GDM1 (cell line): ENCODE results near the gene BTG3.

Experiments
- DNase-seq: peaks from one replicate; lab custom pipeline; 2025; lab: John Stamatoyannopoulos, UW

BTG3 gene

DNA sequence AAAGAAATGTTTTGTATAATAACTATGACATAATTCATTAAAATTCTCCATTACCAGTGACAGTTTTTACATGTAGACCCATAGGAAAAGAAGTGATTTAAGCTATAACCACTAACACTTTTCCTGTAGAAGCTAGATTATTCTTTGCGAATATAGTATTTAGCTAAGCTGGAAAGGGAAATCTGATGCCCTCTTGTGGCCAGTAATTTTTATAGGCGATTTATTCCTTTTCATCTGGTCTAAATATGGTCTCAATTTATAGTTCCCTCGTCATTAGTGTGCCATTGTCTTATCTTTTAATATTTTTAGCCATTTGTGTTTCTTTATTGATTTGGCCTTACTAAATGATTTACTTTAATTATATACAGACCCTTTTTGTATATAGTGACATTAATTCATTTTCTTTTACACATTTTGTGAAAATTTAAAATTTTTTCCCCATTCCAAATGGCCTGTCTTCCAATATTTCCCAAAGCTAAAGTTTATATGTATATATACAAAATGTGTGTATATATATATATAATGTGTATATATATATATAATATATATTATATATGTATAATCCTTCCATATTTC lies 26.7 kb downstream of the BTG3 start:
- peak; percentile 0 for DNase-seq

DNA sequence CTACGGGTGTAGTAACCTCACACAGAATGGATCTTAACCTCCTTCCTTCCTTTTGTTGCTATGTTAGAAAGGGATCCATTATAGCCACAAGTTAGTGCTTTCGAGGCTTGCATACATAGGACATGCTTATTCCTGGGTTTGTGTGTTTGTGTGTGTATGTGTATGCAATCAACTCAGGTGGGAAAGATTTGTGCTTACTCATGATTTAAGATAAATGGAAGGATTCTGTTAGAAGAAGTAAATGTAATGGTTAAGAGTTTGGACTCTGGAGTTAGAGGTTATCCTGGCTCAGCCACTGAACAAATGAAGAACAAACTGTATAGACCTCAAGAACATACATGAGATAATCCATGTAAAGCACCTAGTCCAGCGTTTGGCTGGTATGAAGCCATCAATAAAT lies 28.8 kb downstream of the BTG3 start:
- DNase-seq: no peak

DNA sequence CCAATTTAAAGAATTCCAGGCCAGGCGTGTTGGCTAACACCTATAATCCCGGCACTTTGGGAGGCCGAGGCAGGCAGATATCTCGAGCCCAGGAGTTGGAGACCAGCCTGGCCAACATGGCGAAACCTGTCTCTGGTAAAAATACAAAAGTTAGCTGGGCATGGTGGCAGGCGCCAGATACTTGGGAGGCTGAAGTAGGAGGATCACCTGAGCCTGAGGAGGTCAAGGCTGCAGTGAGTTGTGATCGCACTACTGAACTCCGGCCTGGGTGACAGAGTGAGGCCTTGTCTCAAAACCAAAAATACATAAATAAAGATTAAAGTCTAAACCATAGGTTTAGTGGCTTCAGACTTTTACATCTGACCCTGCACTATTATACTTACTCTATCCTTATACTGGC lies 32.4 kb downstream of the BTG3 start:
- DNase-seq: no peak

DNA sequence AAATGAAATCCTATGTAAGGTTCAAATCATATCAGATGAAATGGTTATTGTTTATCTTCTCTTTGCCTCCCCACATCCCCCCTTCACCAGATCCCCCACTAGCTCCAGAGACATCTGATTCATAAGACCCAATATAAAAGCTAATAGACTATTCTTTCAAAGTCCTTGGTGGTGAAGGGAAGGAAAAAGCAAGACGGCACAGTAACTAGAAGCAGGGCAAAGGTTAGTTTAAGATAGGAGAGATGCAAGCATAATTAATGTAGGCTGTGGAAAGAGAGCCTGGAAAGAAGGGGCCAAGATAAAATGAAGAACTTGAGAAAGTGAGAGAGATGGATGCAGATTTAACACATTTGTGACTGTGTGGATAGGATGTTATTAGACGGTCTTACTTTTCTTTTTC lies 33.8 kb downstream of the BTG3 start:
- no peak for DNase-seq

DNA sequence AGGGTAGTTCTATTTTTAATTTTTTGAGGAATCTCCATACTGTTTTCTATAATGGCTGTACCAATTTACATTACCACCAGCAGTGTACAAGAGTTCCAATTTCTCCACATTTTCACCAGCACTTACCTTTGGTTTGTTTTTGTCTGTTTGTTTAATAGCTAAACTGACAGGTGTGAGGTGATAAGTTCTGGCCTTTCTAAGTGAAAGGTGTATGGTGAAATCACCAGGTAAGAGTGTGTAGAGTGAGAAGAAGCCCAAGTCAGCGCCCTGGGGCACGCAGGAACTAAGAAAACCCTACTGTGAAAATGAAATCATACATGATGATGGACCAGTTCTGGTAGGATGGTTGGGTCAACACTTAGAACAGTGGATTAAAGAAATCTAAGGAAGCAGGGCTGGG lies 34.5 kb downstream of the BTG3 start:
- DNase-seq: no peak

DNA sequence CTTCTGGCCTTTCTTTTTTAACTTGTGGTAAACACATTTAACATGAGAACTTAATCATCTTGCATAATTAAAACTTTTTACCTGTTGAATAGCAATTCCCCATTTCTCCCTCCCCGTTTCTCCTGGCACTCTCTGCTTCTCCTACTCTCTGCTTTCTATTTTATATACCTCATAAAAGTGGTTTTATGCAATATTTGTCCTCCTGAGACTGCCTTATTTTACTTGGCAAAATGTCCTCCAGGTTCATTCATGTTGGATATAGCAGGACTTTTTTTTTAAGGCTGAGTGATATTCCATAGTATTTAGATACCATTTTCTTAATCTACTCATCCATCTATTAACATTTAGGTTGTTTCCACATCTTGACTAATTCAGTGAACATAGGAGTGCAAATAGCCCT lies 35.0 kb downstream of the BTG3 start:
- DNase-seq: no peak

DNA sequence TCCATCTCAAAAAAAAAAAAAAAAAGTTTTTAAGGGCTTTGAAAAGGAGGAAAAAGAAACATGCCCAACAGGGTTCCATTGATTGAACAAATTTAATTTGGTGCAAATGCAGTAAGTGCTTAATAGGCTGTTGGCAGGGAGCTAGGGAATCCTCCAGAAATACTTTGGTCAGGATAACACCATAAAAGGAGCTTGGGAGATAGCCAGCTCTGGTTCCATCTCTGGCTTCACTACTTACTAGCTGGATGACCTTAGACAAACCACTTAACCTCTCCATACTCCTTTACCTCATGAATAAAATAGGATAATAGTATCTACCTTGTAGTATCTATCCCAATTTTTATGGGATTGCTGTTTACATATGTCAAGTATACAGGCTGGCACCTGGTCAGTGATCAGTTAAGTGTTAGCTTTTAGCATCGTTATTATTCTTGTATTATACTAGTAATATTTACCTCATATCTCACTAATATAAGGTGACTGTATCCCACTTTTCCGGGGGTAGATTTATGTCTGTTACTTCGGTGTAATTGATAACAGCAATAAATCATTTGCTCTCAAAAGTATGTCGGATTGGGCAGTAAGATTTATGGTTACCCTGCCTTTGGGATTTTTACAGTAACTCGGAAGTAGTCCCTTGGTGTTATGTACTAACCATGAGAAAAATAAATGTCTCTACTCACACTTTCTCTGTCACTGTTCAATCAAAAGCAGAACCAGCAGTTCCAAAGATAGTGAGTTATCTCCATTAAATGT lies 36.4 kb downstream of the BTG3 start:
- DNase-seq: no peak

DNA sequence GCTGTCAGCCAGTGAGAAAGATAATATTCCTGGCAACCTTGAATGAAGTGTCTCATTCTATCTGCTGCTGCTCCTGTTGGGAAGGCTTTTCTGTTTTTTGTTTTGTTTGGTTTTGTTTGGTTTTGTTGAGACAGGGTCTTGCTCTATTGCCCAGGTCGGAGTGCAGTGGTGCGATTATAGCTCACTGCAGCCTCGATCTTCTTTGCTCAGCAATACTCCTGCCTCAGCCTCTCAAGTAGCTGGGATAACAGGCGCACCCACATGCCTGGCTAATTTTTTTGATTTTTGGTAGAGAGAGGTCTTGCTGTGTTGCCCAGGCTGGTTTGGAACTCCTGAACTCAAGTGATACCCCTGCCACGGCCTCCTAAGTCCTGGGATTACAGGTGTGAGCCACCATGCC lies 37.6 kb downstream of the BTG3 start:
- no peak for DNase-seq

DNA sequence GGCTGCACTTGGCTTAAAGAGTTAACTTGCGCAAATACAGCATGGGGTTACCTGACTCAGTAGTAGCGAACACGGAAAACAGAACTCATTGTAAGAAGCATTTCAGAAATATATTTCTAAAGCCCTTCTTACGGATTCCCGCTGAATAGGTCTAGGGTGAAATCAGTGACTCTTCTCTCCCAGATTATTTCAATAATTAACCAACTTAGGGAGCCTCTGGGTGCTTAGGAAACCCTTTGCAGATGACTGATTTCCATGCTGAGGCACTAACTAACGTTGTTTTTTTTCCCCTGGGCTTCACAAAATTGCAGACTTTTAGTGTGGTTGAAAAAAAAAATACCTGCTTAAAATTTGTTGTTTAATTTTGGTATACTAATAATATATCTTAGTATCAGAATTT lies 40.3 kb downstream of the BTG3 start:
- DNase-seq: no peak

DNA sequence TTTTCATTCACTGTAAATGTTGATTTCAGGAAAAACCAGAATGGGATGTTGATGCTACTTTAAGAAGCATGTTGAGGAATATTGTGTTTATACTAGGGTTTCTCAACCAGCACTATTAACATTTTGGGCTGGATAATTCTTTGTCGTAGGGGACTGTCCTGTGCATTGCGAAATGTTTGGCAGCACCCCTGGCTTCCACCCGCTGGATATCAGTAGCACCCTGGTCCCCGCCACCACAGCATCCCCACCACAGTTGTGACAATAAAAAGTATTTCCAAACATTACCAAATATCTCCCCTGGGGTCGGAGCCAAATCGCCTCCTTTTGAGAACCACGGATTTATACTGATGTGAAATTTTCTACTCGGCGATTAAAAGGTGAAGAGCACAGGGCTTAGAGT lies 41.9 kb downstream of the BTG3 start:
- no peak for DNase-seq

DNA sequence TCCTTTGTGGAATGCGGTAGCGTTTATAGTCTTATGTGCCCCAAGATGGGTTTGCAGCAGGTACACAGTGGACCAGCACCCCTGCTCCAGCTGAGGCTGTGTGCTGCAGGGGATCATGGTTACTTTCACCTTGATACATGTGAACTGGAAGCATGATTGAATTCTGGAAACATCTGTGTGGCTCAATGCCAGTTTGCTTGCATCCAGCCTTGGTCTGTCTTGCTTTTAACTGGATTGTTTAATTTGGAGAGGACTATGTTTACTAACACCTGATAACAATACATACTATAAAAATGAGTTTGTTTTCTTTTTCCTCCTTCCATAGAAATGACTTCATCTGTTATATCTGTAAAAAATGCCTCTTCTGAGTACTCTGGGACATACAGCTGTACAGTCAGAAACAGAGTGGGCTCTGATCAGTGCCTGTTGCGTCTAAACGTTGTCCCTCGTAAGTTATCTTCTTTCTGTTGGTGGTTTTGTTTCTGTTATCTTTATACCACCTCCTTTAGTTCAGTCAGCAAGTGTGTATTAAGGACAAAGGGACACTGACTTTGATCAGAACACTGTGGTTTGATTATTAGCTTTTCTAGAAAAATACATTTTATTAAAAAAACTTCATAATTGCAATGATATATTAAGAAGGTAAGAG lies 52.2 kb downstream of the BTG3 start:
- DNase-seq: no peak

DNA sequence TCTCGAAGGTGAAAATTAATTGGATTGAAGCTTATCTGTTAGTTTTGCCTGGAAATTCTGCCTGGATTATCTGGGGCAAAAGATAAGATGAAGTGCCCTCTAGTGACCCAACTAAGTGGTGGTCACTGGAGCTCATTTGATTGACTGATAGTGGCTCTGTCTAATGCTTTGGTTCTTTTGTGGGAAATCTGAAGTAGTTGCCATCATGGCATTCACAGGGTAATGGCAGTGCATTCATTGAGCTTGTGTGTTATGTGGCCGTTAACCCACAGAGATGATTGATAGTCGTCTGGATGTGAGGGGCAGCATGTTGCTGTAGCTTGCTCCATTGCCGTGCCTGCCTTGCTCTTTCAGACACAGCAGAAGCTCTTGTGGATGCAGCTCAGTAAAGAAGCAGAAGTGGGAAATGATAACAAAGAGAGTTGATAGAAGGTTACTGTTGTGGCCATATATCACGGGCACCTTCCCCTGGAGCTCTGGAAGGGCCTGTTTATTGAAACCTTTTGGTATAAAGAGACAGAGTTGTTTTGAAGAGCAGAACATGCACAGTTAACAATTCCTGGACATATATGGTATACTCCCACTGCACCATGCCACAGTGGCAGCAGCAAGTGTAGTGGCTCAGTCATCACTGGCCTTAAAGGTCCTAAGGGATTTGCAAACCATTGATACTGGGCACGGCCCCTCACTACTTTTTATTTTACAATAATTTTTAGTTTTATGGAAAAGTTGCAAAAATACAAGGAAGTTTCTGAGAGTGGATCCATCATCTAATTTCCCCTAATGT lies 57.8 kb downstream of the BTG3 start:
- DNase-seq: no peak

DNA sequence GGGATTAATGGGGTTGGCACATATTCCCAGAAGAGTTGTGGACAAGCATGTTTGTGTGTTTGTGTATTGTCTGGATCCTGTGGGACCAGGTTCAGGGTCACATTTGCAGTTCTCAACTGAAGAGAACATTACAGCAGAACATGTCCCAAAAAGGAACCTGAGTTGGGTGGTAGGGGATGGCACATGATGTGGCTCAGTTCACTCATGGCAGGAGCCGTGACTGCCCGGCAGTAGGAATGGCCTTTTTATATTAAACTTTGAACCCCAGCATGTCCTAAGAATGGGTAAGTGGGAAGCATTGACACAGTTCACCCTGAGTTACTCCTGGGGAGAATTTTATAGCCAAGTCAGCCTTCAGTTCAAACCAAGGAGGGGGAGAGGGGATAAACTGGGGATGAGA lies 58.6 kb downstream of the BTG3 start:
- DNase-seq: no peak

DNA sequence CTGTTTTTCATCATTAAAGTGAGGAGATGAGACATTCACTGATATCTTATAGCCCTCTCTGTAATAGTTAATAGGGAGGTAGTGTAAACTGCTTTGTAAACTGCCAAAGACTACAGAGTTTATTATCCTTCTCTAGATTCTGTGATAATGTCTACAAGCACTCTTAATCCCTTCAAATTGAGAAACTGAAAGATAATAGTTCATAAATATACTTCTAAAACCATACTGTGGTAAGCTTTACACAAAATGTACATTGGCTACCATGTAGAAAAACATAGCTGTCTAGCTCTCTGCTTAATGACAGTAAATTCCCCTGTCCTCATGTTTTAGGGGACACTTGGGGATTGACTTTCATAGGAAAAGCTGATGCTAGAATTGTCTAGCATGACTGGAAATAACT lies 60.3 kb downstream of the BTG3 start:
- no peak for DNase-seq

DNA sequence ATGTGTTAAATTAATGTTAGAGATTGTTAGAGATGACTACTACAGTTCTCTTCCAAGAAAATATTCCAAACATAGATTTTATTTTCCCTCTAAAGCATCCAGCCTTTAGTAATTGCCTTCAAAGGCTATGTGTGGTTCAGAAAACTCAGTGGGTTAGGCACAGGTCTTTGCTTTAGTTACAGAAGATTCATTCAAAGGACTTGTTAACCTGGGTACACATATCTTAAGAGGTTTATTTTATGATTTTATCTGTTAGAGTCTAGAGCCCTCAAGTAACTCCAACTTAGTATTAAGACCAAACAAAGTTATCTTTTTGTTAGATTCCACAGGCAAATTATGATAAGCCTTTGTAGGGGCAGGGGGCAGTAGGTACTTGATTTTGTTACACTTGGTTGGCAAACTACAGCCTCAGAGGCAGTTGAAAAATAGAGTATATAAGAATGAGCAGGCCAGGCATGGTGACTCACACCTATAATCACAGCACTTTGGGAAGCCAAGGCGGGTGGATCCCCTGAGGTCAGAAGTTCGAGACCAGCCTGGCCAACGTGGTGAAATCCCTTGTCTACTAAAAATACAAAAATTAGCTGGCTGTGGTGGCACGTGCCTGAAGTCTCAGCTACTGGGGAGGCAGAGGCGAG lies 61.9 kb downstream of the BTG3 start:
- DNase-seq: no peak

DNA sequence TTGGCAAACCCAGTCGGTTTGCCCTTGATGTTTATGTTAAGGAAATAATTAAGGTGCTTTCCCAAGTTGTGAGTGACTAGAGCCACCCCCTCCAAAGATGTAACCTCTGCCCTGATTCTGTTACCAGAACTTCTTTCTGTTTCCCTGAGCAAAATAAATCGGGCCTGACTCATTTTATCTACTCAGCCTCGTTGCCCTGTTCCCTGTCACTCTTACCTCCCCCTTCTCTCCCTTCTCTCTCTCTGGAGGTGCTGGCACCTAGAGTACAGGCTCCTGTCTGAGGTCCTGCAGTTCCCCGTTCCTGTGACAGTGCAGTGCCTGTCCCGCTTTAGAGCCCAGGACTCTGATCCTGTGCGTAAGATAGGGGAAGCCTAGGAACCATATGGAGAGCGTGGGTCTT lies 64.4 kb downstream of the BTG3 start:
- DNase-seq: no peak

DNA sequence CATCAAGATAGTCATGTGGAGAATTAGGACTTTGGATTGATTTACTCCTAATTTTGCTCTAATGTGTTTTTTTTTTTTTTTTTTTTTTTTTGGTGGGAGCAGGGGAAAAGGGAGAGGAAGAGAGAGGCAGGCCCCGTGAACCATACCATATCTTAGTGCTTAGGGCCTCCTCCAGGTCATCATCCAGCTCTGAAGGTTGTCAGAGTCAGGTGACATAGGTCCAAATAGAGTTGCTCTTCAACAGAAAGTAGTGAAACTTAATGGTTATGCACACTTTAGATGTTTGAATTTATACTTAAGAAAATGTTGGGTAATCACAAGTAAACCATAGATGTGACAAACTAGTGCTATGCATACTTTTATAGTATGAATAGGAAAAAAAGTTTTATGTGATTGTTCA lies 67.7 kb downstream of the BTG3 start:
- no peak for DNase-seq
